ENCODE results near the gene JARID2. TPM values are rescaled to one million over a fixed set of nuclear protein-coding genes. Genes with fewer than 3 reads are reported as not detected.

JARID2 gene
- total RNA-seq, 1 experiment from 2014 or later = 180 TPM

DNA sequence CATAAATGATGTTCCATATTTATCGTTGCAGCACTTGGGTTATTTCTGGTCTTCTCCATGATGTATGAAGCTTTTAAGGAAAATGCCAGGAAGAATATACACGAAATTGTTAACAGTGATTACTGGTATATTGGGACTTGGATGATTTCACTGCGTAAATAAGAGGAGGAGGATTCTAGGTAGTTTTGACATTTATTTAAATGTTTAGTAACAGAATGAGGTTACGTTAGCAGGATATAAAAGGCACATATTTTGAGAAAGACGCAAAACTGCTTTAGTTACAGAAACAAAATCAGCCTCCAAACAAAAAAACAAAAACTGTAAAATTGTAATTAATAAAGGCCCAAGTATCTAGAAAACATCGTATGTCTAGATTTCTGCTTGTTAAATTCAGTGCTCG lies 147.7 kb downstream of the JARID2 start:
- DNase-seq (ENCODE audit: low spot score) (no peak), ATAC-seq (no peak)
- ChIA-PET POLR2A (no interaction called here), CTCF (no interaction called here)
- no peaks in the 10 kb centered on the region for H3K9me3 Mint-ChIP-seq
- H3K27ac Mint-ChIP-seq = no peak overlapping the region
- TF ChIP-seq KAT7 (CRISPR knock-in tag; IDR thresholded peaks at IDR 0.05; ENCODE audit: borderline replicate concordance) (no peak), ZNF416 (CRISPR knock-in tag; IDR thresholded peaks at IDR 0.05) (no peak), E2F4 (CRISPR knock-in tag; IDR thresholded peaks at IDR 0.05; ENCODE audit: borderline replicate concordance, low read depth) (no peak), GRHL2 (CRISPR knock-in tag; IDR thresholded peaks at IDR 0.05; ENCODE audit: insufficient replicate concordance, severe bottlenecking) (no peak), TP53 (CRISPR knock-in tag; IDR thresholded peaks at IDR 0.05) (no peak), SMAD4 (CRISPR knock-in tag; IDR thresholded peaks at IDR 0.05) (no peak), ZNF512 (CRISPR knock-in tag; IDR thresholded peaks at IDR 0.05; ENCODE audit: borderline replicate concordance) (no peak), ZBTB43 (CRISPR knock-in tag; IDR thresholded peaks at IDR 0.05) (no peak), NR1H2 (CRISPR knock-in tag; IDR thresholded peaks at IDR 0.05) (no peak), AR (CRISPR knock-in tag; IDR thresholded peaks at IDR 0.05) (no peak), NR3C1 (CRISPR knock-in tag; conservative IDR thresholded peaks at IDR 0.05; ENCODE audit: low read depth) (no peak), ZBTB21 (CRISPR knock-in tag; IDR thresholded peaks at IDR 0.05; ENCODE audit: borderline replicate concordance) (no peak), ZNF396 (CRISPR knock-in tag; IDR thresholded peaks at IDR 0.05; ENCODE audit: borderline replicate concordance) (no peak), ZNF138 (CRISPR knock-in tag; conservative IDR thresholded peaks at IDR 0.05) (no peak), ERG (CRISPR knock-in tag; IDR thresholded peaks at IDR 0.05) (no peak)
- TF ChIP-seq, protein P1, sequence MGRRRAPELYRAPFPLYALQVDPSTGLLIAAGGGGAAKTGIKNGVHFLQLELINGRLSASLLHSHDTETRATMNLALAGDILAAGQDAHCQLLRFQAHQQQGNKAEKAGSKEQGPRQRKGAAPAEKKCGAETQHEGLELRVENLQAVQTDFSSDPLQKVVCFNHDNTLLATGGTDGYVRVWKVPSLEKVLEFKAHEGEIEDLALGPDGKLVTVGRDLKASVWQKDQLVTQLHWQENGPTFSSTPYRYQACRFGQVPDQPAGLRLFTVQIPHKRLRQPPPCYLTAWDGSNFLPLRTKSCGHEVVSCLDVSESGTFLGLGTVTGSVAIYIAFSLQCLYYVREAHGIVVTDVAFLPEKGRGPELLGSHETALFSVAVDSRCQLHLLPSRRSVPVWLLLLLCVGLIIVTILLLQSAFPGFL (CRISPR knock-in tag; IDR thresholded peaks at IDR 0.05; ENCODE audit: borderline replicate concordance) = no peak
- TF ChIP-seq, protein P2, sequence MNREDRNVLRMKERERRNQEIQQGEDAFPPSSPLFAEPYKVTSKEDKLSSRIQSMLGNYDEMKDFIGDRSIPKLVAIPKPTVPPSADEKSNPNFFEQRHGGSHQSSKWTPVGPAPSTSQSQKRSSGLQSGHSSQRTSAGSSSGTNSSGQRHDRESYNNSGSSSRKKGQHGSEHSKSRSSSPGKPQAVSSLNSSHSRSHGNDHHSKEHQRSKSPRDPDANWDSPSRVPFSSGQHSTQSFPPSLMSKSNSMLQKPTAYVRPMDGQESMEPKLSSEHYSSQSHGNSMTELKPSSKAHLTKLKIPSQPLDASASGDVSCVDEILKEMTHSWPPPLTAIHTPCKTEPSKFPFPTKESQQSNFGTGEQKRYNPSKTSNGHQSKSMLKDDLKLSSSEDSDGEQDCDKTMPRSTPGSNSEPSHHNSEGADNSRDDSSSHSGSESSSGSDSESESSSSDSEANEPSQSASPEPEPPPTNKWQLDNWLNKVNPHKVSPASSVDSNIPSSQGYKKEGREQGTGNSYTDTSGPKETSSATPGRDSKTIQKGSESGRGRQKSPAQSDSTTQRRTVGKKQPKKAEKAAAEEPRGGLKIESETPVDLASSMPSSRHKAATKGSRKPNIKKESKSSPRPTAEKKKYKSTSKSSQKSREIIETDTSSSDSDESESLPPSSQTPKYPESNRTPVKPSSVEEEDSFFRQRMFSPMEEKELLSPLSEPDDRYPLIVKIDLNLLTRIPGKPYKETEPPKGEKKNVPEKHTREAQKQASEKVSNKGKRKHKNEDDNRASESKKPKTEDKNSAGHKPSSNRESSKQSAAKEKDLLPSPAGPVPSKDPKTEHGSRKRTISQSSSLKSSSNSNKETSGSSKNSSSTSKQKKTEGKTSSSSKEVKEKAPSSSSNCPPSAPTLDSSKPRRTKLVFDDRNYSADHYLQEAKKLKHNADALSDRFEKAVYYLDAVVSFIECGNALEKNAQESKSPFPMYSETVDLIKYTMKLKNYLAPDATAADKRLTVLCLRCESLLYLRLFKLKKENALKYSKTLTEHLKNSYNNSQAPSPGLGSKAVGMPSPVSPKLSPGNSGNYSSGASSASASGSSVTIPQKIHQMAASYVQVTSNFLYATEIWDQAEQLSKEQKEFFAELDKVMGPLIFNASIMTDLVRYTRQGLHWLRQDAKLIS (CRISPR knock-in tag; IDR thresholded peaks at IDR 0.05; ENCODE audit: borderline replicate concordance) = no peak
- TF ChIP-seq, protein P3, sequence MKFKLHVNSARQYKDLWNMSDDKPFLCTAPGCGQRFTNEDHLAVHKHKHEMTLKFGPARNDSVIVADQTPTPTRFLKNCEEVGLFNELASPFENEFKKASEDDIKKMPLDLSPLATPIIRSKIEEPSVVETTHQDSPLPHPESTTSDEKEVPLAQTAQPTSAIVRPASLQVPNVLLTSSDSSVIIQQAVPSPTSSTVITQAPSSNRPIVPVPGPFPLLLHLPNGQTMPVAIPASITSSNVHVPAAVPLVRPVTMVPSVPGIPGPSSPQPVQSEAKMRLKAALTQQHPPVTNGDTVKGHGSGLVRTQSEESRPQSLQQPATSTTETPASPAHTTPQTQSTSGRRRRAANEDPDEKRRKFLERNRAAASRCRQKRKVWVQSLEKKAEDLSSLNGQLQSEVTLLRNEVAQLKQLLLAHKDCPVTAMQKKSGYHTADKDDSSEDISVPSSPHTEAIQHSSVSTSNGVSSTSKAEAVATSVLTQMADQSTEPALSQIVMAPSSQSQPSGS (CRISPR knock-in tag; IDR thresholded peaks at IDR 0.05; ENCODE audit: borderline replicate concordance, low read depth) = no peak
- H3K4me3 Mint-ChIP-seq = no peak overlapping the region
- H3K4me1 Mint-ChIP-seq = peaks cover 86% of the 10 kb centered on the region
- H3K36me3 Mint-ChIP-seq = 0 out of 2 replicates have a peak, but pooled peaks cover 3% of the 10 kb centered on the region
- no peaks in the 10 kb centered on the region for H3K27me3 Mint-ChIP-seq (ENCODE audit: low read depth)

Data from WTC11 (cell line).